DOHH2 (cell line): Measurements from ENCODE around the gene SPIN2B.
"Not testable (repeated sequence)": the region's sequence is repeated elsewhere in the genome, so short reads cannot be mapped to it uniquely, and the experiment has no call there.

Experiments used
- H3F3A ChIP-seq: fragments of 200-600 bp; sonication (generic), shearing (Covaris generic); 2 replicates; pipeline ENCODE4 v1.6.0; 2016; ENCODE audit warnings: antibody characterized with exemption, mild to moderate bottlenecking; ENCODE audit not compliant: control insufficient read depth, insufficient read depth
- H3K27ac ChIP-seq: fragments of 200-600 bp; sonication (generic); 2 replicates; pipeline ENCODE4 v1.5.1; 2014; ENCODE audit warnings: low read depth, mild to moderate bottlenecking, low read length, moderate library complexity
- H3K27me3 ChIP-seq: fragments of 200-600 bp; sonication (generic); 2 replicates; pipeline ENCODE4 v1.6.1; 2014; ENCODE audit warnings: mild to moderate bottlenecking, low read length, mixed read lengths; ENCODE audit not compliant: control insufficient read depth
- H3K36me3 ChIP-seq: fragments of 200-600 bp; sonication (generic); 2 replicates; pipeline ENCODE4 v1.6.1; 2014; ENCODE audit warnings: mild to moderate bottlenecking, low read length, moderate library complexity, mixed read lengths; ENCODE audit not compliant: control insufficient read depth
- H3K4me1 ChIP-seq: fragments of 200-600 bp; sonication (generic); 2 replicates; pipeline ENCODE4 v1.6.1; 2014; ENCODE audit warnings: mild to moderate bottlenecking, low read length, mixed read lengths; ENCODE audit not compliant: control insufficient read depth
- H3K4me2 ChIP-seq: fragments of 200-600 bp; sonication (generic); 2 replicates; pipeline ENCODE4 v1.6.0; 2014; ENCODE audit warnings: mild to moderate bottlenecking, low read length, moderate library complexity
- H3K4me3 ChIP-seq: fragments of 200-600 bp; sonication (generic); 2 replicates; pipeline ENCODE4 v1.5.1; 2014; ENCODE audit warnings: mild to moderate bottlenecking, low read length, mixed read lengths
- H3K79me2 ChIP-seq: fragments of 200-600 bp; sonication (generic); 2 replicates; pipeline ENCODE4 v1.6.1; 2014; ENCODE audit warnings: mild to moderate bottlenecking, low read length, mixed read lengths; ENCODE audit not compliant: control insufficient read depth
- H3K9me2 ChIP-seq: fragments of 200-600 bp; sonication (generic); replicated peaks from 2 replicates; pipeline ENCODE4 v1.6.1; 2014; ENCODE audit warnings: mild to moderate bottlenecking, low read length, mixed read lengths; ENCODE audit not compliant: control insufficient read depth
- H3K9me3 ChIP-seq: fragments of 200-600 bp; sonication (generic); 2 replicates; pipeline ENCODE4 v1.6.1; 2014; ENCODE audit warnings: antibody characterized with exemption, low read length, mixed read lengths; ENCODE audit not compliant: control insufficient read depth, insufficient read depth
- H4K20me1 ChIP-seq: fragments of 200-600 bp; sonication (generic); 2 replicates; pipeline ENCODE4 v1.6.0; 2014; ENCODE audit warnings: low read depth, mild to moderate bottlenecking, antibody characterized with exemption, low read length, moderate library complexity; ENCODE audit not compliant: control insufficient read depth, insufficient read depth
- CTCF ChIP-seq: fragments of 200-600 bp; sonication (generic); IDR thresholded peaks from one replicate; pipeline ENCODE4 v1.5.1; 2014; ENCODE audit warnings: antibody characterized with exemption, mild to moderate bottlenecking, low read depth, low read length; ENCODE audit not compliant: poor library complexity, severe bottlenecking
- EZH2phosphoT487 ChIP-seq: fragments of 200-600 bp; sonication (generic); IDR thresholded peaks from 2 replicates; pipeline ENCODE4 v1.6.1; 2017; ENCODE audit warnings: borderline replicate concordance, mild to moderate bottlenecking, antibody characterized with exemption, low read length, moderate library complexity, mixed read lengths

Gene SPIN2B

GRCh38 chrX:57138674-57139073 is 17.3 kb upstream of the SPIN2B start:
- no peak overlapping the region for H3K4me2 ChIP-seq
- no peaks in the 10 kb centered on the region for H3K9me3 ChIP-seq
- H3K4me1 ChIP-seq: no peaks in the 10 kb centered on the region
- H4K20me1 ChIP-seq: no peaks in the 10 kb centered on the region
- H3K27me3 ChIP-seq: no peaks in the 10 kb centered on the region
- H3F3A ChIP-seq: no peaks in the 10 kb centered on the region
- no peak for TF ChIP-seq CTCF
- TF ChIP-seq EZH2phosphoT487: no peak
- H3K4me3 ChIP-seq: no peak overlapping the region
- no peaks in the 10 kb centered on the region for H3K9me2 ChIP-seq
- H3K27ac ChIP-seq: no peak overlapping the region
- no peaks in the 10 kb centered on the region for H3K36me3 ChIP-seq
- H3K79me2 ChIP-seq: no peaks in the 10 kb centered on the region

- H3K4me3 ChIP-seq: no peak overlapping the region
- no peaks in the 10 kb centered on the region for H3K79me2 ChIP-seq
- no peaks in the 10 kb centered on the region for H4K20me1 ChIP-seq
- no peaks in the 10 kb centered on the region for H3K9me2 ChIP-seq
- no peaks in the 10 kb centered on the region for H3K4me1 ChIP-seq
- H3K27me3 ChIP-seq: no peaks in the 10 kb centered on the region
- H3K4me2 ChIP-seq: no peak overlapping the region
- H3K9me3 ChIP-seq: no peaks in the 10 kb centered on the region
- H3K36me3 ChIP-seq: no peaks in the 10 kb centered on the region
- no peak for TF ChIP-seq EZH2phosphoT487
- TF ChIP-seq CTCF: no peak
- H3K27ac ChIP-seq: no peak overlapping the region
- no peaks in the 10 kb centered on the region for H3F3A ChIP-seq
Measured at GRCh38 chrX:57137501-57137900, 16.2 kb upstream of the SPIN2B start.

GRCh38 chrX:57137073-57137472 is 15.7 kb upstream of the SPIN2B start, which contains the start of gene SPIN2A:
Gene SPIN2A (minus strand): TSS chrX:57137397. CDS start chrX:57136597, 800 bp downstream.
- H3K27ac ChIP-seq, H3K4me2 ChIP-seq, H3K9me3 ChIP-seq, H3K27me3 ChIP-seq, H3K36me3 ChIP-seq, H3F3A ChIP-seq, H3K4me1 ChIP-seq, H3K4me3 ChIP-seq, H4K20me1 ChIP-seq, H3K79me2 ChIP-seq, H3K9me2 ChIP-seq: not testable (repeated sequence)

GRCh38 chrX:57136589-57136988 is 15.2 kb upstream of the SPIN2B start:
- H3K4me3 ChIP-seq, H3K4me2 ChIP-seq: not testable (repeated sequence)

More at GRCh38 chrX:57136589-57136988, 15.2 kb upstream of the SPIN2B start:
- H3K27me3 ChIP-seq, H3K4me1 ChIP-seq, H3F3A ChIP-seq, H3K79me2 ChIP-seq, H3K9me2 ChIP-seq, H3K27ac ChIP-seq, H3K9me3 ChIP-seq, H3K36me3 ChIP-seq, H4K20me1 ChIP-seq: not testable (repeated sequence)
